Neural cell (in vitro differentiated cells): Measurements from ENCODE around the gene CXCL13. TPM values are rescaled to one million over a fixed set of nuclear protein-coding genes. Genes with fewer than 3 reads are reported as not detected.
"Not testable (repeated sequence)": the region's sequence is repeated elsewhere in the genome, so short reads cannot be mapped to it uniquely, and the experiment has no call there.

Experiments used
- H2AFZ ChIP-seq: fragments of 200-600, 300-800 bp; sonication (generic), shearing (Covaris generic); 2 replicates; pipeline ENCODE4 v1.6.0; 2014; ENCODE audit warnings: low read depth, mild to moderate bottlenecking, antibody characterized with exemption, low read length, moderate library complexity
- H3F3A ChIP-seq: fragments of 200-600 bp; shearing (Covaris generic); 2 replicates; pipeline ENCODE4 v1.6.1; 2016; ENCODE audit warnings: mild to moderate bottlenecking, moderate library complexity, mixed read lengths, antibody characterized with exemption, low read length; ENCODE audit not compliant: insufficient read depth, poor library complexity, severe bottlenecking
- H3K27ac ChIP-seq: fragments of 200-600, 300-800 bp; sonication (generic), shearing (Covaris generic); 2 replicates; pipeline ENCODE4 v1.5.1; 2014; ENCODE audit warnings: mild to moderate bottlenecking, low read length, moderate library complexity
- H3K27me3 ChIP-seq: fragments of 300-800, 200-600 bp; sonication (generic), shearing (Covaris generic); 2 replicates; pipeline ENCODE4 v1.6.0; 2014; ENCODE audit warnings: mild to moderate bottlenecking, low read depth, low read length, moderate library complexity; ENCODE audit not compliant: insufficient read depth
- H3K36me3 ChIP-seq: fragments of 300-800, 200-600 bp; sonication (generic), shearing (Covaris generic); 2 replicates; pipeline ENCODE4 v1.5.1; 2014; ENCODE audit warnings: mild to moderate bottlenecking, antibody characterized with exemption, low read length, moderate library complexity; ENCODE audit not compliant: insufficient read depth
- H3K4me2 ChIP-seq: fragments of 300-800, 200-600 bp; sonication (generic), shearing (Covaris generic); 2 replicates; pipeline ENCODE4 v1.6.0; 2014; ENCODE audit warnings: mild to moderate bottlenecking, low read length
- H3K4me3 ChIP-seq: fragments of 300-800, 200-600 bp; sonication (generic), shearing (Covaris generic); 2 replicates; pipeline ENCODE4 v1.5.1; 2014; ENCODE audit warnings: mild to moderate bottlenecking, low read length, moderate library complexity
- H3K79me2 ChIP-seq: fragments of 200-600 bp; shearing (Covaris generic); replicated peaks from 2 replicates; pipeline ENCODE4 v1.6.0; 2014; ENCODE audit warnings: mild to moderate bottlenecking, low read length, moderate library complexity; ENCODE audit not compliant: insufficient read depth
- H3K9ac ChIP-seq: fragments of 300-800, 200-600 bp; sonication (generic), shearing (Covaris generic); 2 replicates; pipeline ENCODE4 v1.6.1; 2016; ENCODE audit warnings: mild to moderate bottlenecking, low read length, mixed read lengths
- H3K9me2 ChIP-seq: fragments of 200-600 bp; shearing (Covaris generic); 2 replicates; pipeline ENCODE4 v1.6.1; 2016; ENCODE audit warnings: mild to moderate bottlenecking, low read length, mixed read lengths; ENCODE audit not compliant: insufficient read depth
- H3K9me3 ChIP-seq: fragments of 200-600, 300-800 bp; sonication (generic), shearing (Covaris generic); 2 replicates; pipeline ENCODE4 v1.6.1; 2016; ENCODE audit warnings: mild to moderate bottlenecking, mixed run types, low read length, moderate library complexity, mixed read lengths
- H4K20me1 ChIP-seq: fragments of 200-600 bp; shearing (Covaris generic); 2 replicates; pipeline ENCODE4 v1.6.1; 2016; ENCODE audit warnings: mild to moderate bottlenecking, mixed run types; ENCODE audit not compliant: insufficient read depth
- CTCF ChIP-seq: fragments of 450-650 bp; IDR thresholded peaks from 2 replicates; pipeline ENCODE4 v1.5.1; 2014; ENCODE audit warnings: antibody characterized with exemption, mild to moderate bottlenecking, moderate library complexity; ENCODE audit not compliant: poor library complexity, severe bottlenecking
- EP300 ChIP-seq: fragments of 450-650 bp; conservative IDR thresholded peaks from 2 replicates; pipeline ENCODE4 v1.6.1; 2014; ENCODE audit warnings: antibody characterized with exemption, mild to moderate bottlenecking, moderate library complexity; ENCODE audit not compliant: poor library complexity, severe bottlenecking
- EZH2 ChIP-seq: fragments of 200-600, 300-800 bp; shearing (Covaris generic), sonication (generic); IDR thresholded peaks from 2 replicates; pipeline ENCODE4 v1.6.1; 2014; ENCODE audit warnings: antibody characterized with exemption, low read length, borderline replicate concordance, mild to moderate bottlenecking; ENCODE audit not compliant: insufficient read depth, poor library complexity, severe bottlenecking
- MXI1 ChIP-seq: fragments of 450-650 bp; conservative IDR thresholded peaks from 2 replicates; pipeline ENCODE4 v1.6.1; 2014; ENCODE audit warnings: antibody characterized with exemption, mild to moderate bottlenecking; ENCODE audit not compliant: poor library complexity, severe bottlenecking
- POLR2AphosphoS5 ChIP-seq: IDR thresholded peaks from 2 replicates; pipeline ENCODE4 v1.6.1; 2012
- RAD21 ChIP-seq: fragments of 450-650 bp; conservative IDR thresholded peaks from 2 replicates; pipeline ENCODE4 v1.6.1; 2014; ENCODE audit warnings: antibody characterized with exemption, mild to moderate bottlenecking, moderate library complexity
- REST ChIP-seq: IDR thresholded peaks from 2 replicates; pipeline ENCODE4 v1.6.1; 2012; ENCODE audit warnings: borderline replicate concordance
- SMC3 ChIP-seq: fragments of 450-650 bp; conservative IDR thresholded peaks from 2 replicates; pipeline ENCODE4 v1.6.1; 2014; ENCODE audit warnings: antibody characterized with exemption, mild to moderate bottlenecking, moderate library complexity; ENCODE audit not compliant: poor library complexity
- TAF1 ChIP-seq: IDR thresholded peaks from 2 replicates; pipeline ENCODE4 v1.6.1; 2012; ENCODE audit warnings: low read depth
- polyA plus RNA-seq: library from polyadenylated mRNA; depleted of rRNA; stranded (reverse); fragments of >200 nt; gene quantifications from 2 replicates; pipeline ENCODE4 v1.2.3, GENCODE V29; 2014

The CXCL13 gene
- polyA plus RNA-seq, 1 donor from 2014 or later, result not detected

GRCh38 chr4:77636902-77637301, 31.3 kb downstream of the CXCL13 start:
- Histone ChIP-seq H3F3A (no peaks in the 10 kb centered on the region), H3K9ac (no peak overlapping the region), H3K9me2 (no peaks in the 10 kb centered on the region), H3K27me3 (no peaks in the 10 kb centered on the region), H3K36me3 (no peaks in the 10 kb centered on the region), H3K79me2 (no peaks in the 10 kb centered on the region), H3K27ac (no peak overlapping the region), H3K9me3 (no peaks in the 10 kb centered on the region), H3K4me2 (no peak overlapping the region), H4K20me1 (no peaks in the 10 kb centered on the region), H3K4me3 (no peak overlapping the region), H2AFZ (no peak overlapping the region)
- TF ChIP-seq MXI1 (no peak), SMC3 (no peak)

GRCh38 chr4:77644069-77644468, 38.4 kb downstream of the CXCL13 start:
- not testable (repeated sequence) for H3K27me3 ChIP-seq

GRCh38 chr4:77650787-77651186, 45.2 kb downstream of the CXCL13 start:
- Histone ChIP-seq H3K4me3 (no peak overlapping the region), H3F3A (no peaks in the 10 kb centered on the region), H3K9me2 (no peaks in the 10 kb centered on the region), H2AFZ (no peak overlapping the region), H3K79me2 (no peaks in the 10 kb centered on the region), H3K27me3 (no peaks in the 10 kb centered on the region), H3K36me3 (no peaks in the 10 kb centered on the region), H3K27ac (no peak overlapping the region), H3K9ac (no peak overlapping the region), H4K20me1 (no peaks in the 10 kb centered on the region), H3K9me3 (no peaks in the 10 kb centered on the region), H3K4me2 (no peak overlapping the region)
- TF ChIP-seq MXI1 (no peak), EZH2 (no peak), SMC3 (no peak), POLR2AphosphoS5 (no peak), RAD21 (no peak), CTCF (no peak), REST (no peak), TAF1 (no peak), EP300 (no peak)

More at GRCh38 chr4:77644069-77644468, 38.4 kb downstream of the CXCL13 start:
- not testable (repeated sequence) for H3K36me3 ChIP-seq, H4K20me1 ChIP-seq, H3K79me2 ChIP-seq, H3K9ac ChIP-seq, H2AFZ ChIP-seq, H3K4me2 ChIP-seq, H3K9me2 ChIP-seq, H3F3A ChIP-seq, H3K27ac ChIP-seq, H3K9me3 ChIP-seq, H3K4me3 ChIP-seq
